GM04503 (cell line): ENCODE results near the gene ZNF316.

Source experiments
- DNase-seq: peaks from one replicate; pipeline ENCODE4 v3.0.0-alpha.2; 2012; ENCODE audit warnings: low read depth

Gene ZNF316

DNA sequence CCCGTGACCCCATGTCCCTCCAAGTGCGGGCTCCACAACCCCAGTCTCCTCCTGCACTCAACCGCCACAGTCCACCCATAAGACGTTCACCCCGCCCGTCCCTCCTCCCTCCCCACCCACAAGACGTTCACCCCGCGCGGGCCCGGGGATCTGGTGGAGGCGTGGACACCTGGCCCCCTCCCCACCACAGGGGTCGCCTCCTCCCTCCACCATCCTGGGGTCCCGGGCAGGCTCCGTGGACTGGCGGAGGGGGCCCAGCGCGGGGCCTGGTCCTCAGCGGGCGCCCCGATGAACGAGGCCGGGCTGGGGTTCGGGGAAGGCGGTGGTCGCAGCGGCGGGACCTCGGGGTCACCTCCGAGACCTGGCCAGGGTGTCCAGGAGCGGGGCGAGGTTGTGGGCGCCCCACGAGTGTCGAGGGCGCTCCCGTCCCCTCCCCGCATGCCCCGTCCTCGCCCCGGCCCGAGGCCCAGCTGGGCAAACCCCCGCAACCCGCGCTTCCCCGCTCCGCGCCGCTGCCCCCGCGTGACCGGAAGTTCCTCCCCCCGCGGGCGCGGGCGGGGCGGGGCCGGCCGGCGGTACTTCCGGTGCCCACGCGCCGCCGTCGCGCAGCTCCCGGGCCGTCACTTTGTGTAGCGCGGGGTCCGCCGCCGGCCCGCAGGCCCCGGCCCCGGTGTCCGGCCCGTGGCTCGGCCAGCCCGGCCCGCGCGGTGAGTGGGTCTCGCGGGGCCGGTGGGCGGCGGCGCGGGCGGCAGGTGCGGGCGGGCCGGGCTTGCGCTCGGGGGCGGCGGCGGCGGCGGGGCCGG lies at the start of gene ZNF316:
Gene ZNF316, plus strand, starts transcription at position 578 of the 803 bp plus-strand sequence. CDS start 5,092 bp downstream, outside the sequence.
- no peak for DNase-seq

DNA sequence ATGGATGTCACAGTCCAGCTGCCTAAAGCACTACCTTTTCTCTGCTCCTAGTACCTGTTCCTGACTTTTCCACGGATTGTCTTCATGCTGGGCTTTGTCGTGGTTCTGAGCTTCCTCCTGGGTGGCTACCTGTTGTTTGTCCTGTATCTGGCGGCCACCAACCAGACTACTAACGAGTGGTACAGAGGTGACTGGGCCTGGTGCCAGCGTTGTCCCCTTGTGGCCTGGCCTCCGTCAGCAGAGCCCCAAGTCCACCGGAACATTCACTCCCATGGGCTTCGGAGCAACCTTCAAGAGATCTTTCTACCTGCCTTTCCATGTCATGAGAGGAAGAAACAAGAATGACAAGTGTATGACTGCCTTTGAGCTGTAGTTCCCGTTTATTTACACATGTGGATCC lies 48.6 kb upstream of the ZNF316 start:
- no peak for DNase-seq

DNA sequence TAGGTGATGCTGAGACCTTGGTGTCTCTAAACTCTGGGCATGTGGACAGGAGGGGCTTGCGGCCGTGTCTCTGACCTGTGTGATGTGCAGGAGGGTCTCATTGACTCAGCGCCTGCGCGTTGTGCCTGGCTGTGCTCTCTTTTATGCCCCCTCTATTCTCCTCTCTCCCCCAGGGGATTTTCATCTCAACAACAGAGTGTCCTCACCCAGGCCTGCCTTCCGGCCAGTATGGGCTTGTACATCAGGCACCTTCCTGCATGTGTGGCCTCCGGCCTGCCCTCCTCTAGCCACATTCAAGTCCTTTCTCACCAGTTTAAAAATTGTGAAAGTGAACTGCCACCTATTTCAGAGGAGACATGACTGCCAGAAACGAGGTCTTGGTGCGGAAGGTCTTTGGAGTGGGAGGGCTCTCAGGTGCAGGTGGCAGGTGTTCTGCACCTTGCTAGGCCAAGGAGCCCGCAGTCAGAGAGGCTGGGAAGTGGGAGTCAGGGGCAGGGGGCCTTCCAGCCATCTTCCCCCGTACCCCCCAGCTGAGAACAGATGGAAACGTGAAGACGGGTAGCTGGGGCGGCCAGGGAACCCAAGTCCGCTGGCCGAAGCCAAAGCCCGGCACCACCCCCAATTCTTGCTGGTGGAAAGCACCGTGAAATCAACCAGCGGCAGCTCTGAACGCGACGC lies 47.8 kb upstream of the ZNF316 start:
- DNase-seq, result no peak

DNA sequence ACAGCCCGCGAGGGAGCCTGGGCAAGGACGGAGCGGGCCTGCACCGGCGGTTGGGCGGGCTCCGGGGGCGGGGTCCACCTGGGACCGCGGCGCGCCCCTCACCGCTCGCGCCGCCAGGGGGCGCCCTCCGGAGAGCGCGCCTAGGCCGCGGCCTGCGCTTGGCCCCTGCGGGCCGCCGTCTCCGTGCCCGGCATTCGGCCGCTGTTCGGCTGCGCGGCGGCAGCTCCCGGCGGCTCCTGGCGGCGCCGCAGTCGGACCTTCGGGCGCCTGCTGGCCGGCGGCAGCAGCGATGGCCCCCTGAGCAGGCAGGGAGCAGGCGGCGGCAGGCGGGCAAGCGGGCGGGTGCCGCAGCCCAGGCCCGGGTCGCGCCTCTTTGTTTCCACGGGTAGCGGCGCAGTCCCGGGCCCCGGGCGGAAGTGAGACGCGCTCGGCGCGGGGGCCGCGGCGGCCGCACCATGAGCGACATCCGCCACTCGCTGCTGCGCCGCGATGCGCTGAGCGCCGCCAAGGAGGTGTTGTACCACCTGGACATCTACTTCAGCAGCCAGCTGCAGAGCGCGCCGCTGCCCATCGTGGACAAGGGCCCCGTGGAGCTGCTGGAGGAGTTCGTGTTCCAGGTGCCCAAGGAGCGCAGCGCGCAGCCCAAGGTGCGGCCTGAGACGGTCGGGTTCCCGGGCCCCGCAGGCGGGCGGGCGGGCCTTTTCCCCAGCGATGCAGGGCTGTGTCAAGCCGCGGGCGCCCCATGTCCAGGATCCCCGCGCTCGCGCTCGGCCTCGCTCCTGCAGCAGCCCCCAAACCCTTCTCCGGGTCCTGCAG lies 47.1 kb upstream of the ZNF316 start, which contains the start of gene INTS15:
Gene INTS15, plus strand, starts transcription at position 193 of the 816 bp plus-strand sequence. Its CDS starts 263 bp downstream, at position 456.
- peak; percentile 24 for DNase-seq

DNA sequence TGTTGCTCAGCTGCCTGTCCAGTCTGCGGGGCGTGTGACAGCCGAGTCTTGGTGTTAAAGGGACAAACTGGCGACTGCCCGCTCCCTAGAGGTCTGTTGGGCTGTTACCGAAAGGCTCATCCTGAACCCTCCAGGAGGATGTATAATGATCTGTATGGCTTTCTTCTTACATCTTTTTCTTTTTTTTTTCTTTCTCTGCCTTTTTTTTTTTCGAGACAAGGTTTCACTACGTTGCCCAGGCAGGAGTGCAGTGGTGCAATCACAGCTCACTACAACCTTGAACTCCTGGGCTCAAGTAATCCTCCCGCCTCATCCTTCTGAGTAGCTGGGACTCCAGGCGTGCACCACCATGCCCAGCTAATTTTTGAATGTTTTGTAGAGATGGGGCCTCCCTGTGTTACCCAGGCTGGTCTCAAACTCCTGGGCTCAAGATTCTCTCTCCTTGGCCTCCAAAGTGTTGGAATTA lies 46.4 kb upstream of the ZNF316 start:
- DNase-seq, result no peak

DNA sequence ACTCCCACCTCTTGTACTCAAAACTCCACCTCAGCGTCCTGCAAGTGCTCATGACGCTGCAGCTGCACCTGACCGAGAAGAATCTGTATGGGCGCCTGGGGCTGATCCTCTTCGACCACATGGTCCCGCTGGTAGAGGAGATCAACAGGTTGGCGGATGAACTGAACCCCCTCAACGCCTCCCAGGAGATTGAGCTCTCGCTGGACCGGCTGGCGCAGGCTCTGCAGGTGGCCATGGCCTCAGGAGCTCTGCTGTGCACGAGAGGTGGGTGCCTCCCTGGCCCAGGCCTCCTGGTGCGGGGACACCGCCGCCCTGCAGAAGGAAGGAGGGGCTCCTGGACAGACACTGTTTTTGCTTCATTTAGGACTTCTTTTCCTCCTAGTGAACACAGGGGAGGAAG lies 37.0 kb upstream of the ZNF316 start:
- no peak for DNase-seq

DNA sequence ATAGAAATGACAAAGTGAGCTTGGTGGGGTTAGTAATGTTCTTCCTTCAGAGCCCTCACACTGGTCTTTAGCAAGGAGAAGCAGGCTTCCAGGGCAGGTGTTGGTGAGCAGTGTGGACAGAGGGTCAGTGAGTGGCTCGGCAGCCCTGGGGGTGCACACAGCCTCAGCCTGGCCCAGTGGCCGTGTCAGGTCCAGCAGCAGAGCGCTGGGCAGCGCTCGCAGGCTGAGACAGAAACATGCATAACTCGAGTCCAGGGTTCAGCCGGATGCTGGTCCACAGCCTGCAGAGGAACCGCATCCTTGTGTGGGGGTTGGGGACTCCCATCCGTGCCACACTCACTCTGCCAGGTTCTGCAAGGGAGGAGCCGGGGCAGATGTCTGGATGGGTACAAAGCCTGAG lies 32.7 kb upstream of the ZNF316 start:
- DNase-seq, result no peak

DNA sequence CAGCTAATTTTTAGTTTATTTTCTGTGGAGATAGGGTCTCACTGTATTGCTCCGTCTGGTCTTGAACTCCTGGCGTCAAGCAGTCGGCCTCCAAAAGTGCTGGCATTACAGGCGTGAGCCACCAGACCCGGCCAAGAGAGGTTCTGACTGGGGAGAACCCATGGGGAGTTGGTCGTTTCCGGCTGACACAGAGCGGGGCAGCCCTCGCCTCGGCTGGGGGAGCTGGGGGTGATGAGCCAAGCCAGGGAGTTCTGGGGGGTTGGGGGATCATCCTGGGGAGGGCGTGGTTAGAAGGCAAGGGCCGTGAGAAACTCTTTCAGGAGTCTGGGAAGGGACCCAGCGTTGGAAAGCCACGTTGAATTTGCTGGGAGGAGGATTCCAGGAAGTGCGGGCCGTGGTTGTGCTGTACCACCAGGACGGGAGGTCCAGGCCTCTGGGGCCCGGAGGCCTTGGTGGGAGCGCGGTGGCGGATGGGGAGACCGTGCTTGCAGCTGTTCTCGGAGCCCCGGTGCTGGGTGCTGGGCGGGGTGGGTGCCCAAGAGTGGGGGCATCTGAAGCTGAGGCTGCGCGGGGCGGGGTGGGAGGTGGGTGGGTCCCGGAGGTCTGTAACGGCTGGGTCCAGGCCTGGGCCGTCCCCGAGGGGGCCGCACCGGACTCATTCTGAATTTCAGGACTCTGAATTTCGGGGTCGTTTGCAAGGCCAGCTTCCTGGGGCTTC lies 30.1 kb upstream of the ZNF316 start:
- DNase-seq, result no peak

DNA sequence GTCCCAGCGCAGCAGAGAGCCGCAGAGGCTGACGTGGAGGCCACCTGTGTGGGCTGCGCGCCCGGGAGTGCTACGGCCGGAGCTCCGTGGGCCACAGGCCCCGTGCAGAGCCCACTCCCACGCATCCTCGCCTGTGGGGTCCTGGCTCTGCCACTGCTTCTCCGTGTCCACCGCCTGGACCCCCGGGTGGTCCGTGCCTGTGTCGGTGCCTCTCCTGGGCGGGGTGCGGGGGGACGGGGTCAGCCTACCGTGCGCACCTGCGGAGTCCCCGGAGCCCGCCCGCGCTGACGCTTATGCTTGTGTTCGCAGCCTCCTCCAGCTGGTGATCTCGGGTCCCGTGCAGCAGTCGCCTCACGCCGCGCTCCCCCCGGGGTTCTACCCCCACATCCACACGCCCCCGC lies 29.5 kb upstream of the ZNF316 start:
- DNase-seq, result no peak

DNA sequence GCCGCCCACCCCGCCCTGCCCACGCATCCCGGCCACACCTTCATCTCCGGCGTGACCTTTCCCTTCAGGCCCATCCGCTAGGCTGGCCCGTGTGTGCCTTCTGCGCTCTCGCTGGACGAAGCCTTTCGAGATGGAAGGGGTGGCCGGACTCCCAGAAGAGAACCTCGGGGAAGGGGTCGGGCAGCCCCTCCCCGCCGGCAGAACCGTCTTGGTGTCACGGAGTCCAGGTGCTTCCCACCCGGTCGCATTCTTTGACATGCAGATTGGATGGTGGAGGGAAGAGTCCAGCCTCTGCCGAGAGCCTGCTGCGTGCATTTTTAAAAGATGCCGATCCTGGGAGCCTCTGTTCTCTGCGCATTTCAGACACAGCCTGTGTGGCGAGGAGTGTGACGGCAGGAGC lies 29.0 kb upstream of the ZNF316 start:
- no peak for DNase-seq

DNA sequence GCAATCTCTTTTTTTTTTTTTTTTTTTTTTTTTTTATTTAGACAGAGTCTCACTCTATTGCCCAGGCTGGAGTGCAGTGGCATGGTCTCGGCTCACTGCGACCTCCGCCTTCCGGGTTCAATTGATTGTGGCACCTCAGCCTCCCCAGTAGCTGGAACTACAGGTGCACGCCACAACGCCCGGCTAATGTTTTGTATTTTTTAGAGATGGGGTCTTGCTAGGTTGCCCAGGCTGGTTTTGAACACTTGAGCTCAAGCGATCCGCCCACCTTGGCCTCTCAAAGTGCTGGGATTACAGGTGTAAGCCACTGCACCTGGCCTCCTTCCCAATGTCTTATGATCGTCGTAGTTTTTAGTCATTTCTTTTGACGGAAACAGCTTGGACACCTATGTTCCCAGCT lies 28.3 kb upstream of the ZNF316 start:
- DNase-seq, result no peak

DNA sequence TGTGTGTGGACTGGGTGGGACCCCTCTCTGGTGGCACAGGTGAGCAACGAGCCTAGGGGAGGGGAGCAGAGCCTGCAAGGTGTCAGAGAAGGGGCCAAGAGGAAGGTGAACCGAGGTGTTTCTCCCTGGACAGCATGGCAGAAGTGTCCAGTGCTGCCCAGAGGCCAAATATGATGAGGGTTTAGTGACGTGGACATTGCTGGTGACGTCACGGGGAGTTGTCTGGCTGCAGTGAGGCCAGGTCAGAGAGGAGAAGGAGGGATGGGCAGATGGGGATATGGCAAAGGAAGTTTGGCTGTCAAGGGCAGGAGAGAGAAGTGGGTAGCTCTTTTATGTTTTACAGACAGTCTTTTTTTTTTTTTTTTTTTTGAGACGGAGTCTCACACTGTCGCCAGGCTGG lies 24.3 kb upstream of the ZNF316 start:
- DNase-seq, result no peak

DNA sequence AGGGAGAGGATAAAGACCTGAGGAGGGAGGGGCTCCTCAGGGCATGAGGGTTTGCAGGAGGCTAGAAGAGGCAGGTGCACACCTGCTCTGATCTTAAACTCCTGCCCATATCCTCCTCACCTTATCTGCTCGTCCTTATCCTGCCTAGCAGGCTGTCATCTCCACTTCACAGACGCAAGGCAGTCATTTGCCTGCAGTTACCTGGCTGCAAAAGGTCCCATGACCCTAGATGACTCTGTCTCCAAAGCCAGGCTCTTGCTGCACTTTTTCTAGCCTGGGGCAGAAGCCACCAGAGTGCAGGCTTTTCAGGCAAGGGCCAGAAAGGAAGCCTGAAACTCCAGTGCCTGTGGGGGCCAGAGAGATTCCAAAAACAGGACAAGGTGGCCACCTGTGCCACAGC lies 23.4 kb upstream of the ZNF316 start:
- DNase-seq, result no peak

DNA sequence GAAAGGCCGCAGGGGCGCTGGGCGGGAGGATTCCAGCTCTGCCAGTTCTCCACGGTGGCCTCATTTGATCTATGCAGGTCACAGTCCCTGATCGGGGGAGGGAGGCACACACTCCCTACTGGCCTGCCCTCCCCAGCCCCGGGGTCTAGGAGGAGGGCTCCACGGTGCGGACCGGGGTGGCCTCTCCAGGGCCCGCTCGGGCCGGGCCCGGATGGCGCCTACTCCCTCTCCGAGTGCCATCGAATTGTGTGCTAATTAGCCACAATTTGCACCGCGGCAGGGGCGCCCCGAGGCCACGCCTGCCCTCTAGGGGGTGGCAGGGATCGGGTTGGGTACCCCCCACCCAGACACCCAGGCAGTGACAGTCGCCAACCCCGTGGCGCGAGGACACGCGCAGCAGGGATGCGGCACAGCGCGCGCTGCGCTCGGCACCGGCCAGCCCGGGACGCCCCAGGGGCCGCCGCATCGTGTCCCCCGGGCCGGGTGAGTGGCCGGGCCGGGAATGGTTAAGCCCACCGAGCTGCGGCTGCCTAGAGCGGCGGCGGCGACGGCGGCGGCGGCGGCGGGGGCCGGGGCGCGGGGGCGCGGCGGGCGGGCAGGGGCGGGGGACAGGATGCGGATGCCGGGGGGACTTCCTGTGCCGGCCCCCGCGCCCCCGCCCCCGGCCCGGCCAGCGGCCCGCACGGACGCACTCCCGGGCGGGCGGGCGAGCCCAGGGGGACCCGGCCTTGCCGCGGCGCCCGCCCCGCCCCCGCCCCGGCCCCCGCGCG lies 22.0 kb upstream of the ZNF316 start, which contains the start of gene ZNF853:
Gene ZNF853, plus strand, starts transcription at position 658 of the 770 bp plus-strand sequence. CDS start 565 bp downstream, outside the sequence.
- no peak for DNase-seq

DNA sequence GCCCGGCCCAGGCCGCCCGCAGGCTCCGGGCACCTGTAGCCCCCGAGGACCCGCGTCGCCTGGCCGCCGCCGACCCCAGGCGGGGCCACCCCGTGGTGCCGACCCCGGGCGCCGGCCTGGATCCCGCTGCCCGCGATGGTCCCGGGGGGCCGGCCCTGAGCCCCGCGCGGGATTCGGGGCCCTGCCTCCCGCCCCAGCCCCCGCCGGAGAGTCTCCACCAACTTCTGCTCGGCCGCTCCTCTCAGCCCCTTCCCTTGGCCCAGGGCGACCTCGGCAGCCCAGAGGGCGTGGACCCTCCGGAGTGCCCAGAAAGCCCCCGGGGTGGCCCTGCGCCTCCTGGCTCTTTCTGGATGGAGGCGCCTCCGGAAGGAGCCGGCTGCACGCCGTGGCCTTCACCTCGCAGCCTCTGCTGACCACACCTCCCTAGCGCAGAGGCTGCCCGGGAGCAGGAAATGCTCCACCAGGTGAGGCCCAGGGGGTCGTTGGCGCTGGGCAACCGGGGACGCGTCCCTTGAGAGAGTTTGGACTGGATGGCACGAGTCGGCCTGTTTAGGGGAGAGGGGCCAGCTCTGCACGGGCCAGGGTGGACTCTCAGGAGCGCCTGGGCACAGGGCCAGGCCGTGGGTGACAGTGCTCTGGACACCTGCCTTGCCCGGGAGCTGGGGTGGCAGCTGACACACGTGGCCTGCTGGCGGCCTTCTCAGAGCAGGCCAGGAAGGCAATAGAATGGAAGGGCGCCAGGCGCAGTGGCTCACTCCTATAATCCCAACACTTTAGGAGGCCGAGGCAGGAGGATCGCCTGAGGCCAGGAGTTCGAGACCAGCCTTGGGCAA lies 21.2 kb upstream of the ZNF316 start:
- no peak for DNase-seq

DNA sequence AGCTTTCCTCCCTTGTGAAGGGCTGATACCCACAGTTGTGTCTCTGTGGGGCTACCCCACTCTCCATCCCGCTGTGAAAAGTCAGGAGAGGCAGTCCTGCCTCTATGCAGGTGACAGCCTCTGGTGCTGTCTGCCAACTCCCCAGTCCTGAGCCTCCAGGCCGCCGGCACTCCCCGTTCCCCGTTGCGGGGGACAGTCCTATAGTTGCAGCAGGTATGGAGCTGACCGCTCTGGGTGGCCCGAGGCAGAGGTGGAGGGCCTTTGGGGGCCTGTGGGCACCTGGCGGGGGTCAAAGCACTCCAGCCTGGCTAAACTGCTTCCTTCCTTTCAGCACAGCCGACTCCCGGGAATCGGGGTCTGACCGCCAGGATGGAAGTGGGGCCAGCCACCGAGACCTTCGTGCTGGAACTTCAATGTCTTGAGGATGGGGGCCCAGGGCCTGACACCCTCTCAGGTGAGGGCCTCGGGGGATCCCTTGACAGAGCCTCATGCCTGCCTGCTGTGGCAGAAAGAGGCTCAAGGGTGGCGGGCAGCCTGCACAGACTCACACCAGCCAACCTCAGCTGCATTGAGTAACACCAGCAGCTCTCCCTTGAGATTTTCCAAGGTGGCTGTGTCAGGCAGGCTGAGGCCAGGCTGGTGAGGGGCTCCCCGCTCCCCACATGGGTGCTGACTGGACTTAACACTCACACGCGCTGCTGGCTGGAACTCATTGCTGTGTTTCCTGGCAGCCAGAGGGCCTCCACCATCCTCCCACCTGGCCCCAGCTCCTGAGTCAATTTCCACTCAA lies 20.1 kb upstream of the ZNF316 start:
- no peak for DNase-seq

DNA sequence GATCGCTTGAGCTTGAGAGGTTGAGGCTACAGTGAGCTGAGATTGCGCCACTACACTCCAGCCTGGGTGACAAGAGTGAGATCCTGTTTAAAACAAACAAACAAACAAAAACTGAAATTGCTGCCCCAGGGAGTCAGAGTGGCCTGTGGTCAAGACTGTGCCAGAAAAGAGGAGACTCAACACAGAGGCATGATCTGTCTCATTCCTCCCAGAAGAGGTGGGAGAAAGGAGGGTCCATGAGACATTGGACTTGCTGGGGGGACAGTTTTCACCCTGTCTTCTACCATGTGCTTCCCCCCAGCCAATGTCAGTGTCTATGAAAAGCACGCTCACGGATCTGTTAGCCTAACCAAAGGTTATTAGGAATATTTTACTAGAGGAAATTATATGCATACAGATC lies 18.5 kb upstream of the ZNF316 start:
- DNase-seq, result no peak

DNA sequence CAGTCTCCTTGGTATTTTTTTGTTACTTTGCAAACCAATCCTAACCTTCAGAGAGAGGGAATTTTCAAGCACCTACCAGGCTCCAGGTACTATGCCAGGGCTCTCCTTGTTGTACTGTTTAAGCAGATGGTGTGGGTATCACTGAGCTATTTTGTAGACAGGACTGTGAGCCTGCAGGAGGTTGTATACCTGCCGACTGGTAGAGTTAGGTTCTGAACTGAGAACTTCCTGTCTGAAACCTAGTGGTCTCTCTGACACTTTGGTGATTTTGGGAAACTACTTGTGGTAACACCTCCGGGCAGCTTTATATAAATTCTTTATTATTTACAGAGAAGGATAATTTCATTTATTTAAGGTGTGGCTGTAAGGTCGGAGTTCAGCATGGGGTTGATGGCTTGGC lies 17.2 kb upstream of the ZNF316 start:
- no peak for DNase-seq
